Measurements from ENCODE around the gene CLTCL1. TPM values are rescaled to one million over a fixed set of nuclear protein-coding genes. Genes with fewer than 3 reads are reported as not detected.

Gene CLTCL1
- total and polyA plus RNA-seq, 2 experiments from 2014 or later, result 6.6 to 15.1 TPM

DNA sequence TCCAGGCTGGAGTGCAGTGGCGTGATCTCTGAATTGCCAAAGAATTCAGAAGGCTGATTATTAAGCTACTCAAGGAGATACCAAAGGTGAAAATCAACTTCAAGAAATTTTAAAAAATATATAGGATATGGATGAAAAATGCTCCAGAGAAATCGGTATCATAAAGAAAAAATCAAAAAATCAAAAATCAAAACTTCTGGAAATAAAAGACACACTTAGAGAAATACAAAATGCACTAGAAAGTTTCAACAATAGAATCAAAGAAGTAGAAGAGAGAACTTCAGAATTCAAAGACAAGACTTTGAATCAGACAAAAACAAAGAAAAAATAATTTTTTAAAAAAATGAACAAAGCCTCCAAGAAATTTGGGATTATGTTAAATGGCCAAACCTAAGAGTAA lies 45.6 kb upstream of the CLTCL1 start (continued):
- TF ChIP-seq, protein P1, sequence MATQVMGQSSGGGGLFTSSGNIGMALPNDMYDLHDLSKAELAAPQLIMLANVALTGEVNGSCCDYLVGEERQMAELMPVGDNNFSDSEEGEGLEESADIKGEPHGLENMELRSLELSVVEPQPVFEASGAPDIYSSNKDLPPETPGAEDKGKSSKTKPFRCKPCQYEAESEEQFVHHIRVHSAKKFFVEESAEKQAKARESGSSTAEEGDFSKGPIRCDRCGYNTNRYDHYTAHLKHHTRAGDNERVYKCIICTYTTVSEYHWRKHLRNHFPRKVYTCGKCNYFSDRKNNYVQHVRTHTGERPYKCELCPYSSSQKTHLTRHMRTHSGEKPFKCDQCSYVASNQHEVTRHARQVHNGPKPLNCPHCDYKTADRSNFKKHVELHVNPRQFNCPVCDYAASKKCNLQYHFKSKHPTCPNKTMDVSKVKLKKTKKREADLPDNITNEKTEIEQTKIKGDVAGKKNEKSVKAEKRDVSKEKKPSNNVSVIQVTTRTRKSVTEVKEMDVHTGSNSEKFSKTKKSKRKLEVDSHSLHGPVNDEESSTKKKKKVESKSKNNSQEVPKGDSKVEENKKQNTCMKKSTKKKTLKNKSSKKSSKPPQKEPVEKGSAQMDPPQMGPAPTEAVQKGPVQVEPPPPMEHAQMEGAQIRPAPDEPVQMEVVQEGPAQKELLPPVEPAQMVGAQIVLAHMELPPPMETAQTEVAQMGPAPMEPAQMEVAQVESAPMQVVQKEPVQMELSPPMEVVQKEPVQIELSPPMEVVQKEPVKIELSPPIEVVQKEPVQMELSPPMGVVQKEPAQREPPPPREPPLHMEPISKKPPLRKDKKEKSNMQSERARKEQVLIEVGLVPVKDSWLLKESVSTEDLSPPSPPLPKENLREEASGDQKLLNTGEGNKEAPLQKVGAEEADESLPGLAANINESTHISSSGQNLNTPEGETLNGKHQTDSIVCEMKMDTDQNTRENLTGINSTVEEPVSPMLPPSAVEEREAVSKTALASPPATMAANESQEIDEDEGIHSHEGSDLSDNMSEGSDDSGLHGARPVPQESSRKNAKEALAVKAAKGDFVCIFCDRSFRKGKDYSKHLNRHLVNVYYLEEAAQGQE (IDR thresholded peaks at IDR 0.05; ENCODE audit: unreplicated experiment), result no peak
- TF ChIP-seq STAT1 (IDR thresholded peaks at IDR 0.05; ENCODE audit: unreplicated experiment), result no peak
- TF ChIP-seq POLR2AphosphoS5 (IDR thresholded peaks at IDR 0.05; ENCODE audit: low read depth), result no peak
- TF ChIP-seq EZH2 (IDR thresholded peaks at IDR 0.05; ENCODE audit: low read depth, unreplicated experiment), result no peak
- no peak for TF ChIP-seq JUNB (IDR thresholded peaks at IDR 0.05; ENCODE audit: unreplicated experiment)

DNA sequence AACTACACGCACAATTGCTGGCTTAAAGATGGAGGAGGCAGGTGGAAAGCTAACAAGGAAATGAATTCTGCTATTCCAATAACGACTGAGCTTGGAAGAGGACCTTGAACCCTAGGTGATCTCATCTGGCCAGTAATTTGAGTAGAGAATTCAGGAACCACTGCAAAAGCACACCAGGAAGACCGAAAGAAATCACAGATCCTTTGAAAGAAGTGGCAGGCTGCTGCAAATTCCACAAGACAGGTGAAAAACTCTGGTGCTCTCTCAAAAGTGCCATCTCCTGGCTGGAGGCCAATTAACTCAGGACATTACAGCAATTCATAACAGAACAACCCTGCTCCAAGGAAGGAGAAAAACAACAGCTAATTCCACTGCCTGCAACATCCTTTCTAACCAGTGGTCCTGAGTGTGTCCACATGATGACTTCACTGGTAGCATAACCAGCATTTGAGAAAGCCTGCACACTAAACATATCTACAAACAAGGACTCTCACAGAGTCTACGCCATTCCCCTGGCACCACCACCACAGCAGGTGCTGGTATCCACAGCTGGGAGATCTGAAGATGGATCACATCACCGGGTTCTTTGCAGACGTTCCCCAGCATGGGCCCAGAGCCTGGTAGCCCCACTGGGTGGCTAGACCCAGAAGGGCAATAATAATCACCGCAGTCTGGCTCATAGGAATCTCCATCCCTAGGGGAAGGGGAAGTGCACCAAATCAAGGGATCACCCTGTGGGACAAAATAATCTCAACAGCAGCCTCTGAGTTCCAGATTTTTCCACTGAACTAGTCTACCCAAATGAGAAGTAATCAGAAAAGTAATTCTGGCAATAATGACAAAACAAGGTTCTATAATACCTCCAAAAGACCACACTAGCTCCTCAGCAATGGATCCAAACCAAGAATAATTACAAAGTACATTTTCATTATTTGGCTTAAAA lies 44.9 kb upstream of the CLTCL1 start:
- no peak for ATAC-seq
- TF ChIP-seq, protein P1 (IDR thresholded peaks at IDR 0.05; ENCODE audit: unreplicated experiment), result no peak
- TF ChIP-seq, protein P2, sequence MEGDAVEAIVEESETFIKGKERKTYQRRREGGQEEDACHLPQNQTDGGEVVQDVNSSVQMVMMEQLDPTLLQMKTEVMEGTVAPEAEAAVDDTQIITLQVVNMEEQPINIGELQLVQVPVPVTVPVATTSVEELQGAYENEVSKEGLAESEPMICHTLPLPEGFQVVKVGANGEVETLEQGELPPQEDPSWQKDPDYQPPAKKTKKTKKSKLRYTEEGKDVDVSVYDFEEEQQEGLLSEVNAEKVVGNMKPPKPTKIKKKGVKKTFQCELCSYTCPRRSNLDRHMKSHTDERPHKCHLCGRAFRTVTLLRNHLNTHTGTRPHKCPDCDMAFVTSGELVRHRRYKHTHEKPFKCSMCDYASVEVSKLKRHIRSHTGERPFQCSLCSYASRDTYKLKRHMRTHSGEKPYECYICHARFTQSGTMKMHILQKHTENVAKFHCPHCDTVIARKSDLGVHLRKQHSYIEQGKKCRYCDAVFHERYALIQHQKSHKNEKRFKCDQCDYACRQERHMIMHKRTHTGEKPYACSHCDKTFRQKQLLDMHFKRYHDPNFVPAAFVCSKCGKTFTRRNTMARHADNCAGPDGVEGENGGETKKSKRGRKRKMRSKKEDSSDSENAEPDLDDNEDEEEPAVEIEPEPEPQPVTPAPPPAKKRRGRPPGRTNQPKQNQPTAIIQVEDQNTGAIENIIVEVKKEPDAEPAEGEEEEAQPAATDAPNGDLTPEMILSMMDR (conservative IDR thresholded peaks at IDR 0.05; ENCODE audit: low read depth in 2 of 2), result peak in 1 of 2 experiments; percentile 16; a peak in 1 of 4 replicates
- TF ChIP-seq, protein P3, sequence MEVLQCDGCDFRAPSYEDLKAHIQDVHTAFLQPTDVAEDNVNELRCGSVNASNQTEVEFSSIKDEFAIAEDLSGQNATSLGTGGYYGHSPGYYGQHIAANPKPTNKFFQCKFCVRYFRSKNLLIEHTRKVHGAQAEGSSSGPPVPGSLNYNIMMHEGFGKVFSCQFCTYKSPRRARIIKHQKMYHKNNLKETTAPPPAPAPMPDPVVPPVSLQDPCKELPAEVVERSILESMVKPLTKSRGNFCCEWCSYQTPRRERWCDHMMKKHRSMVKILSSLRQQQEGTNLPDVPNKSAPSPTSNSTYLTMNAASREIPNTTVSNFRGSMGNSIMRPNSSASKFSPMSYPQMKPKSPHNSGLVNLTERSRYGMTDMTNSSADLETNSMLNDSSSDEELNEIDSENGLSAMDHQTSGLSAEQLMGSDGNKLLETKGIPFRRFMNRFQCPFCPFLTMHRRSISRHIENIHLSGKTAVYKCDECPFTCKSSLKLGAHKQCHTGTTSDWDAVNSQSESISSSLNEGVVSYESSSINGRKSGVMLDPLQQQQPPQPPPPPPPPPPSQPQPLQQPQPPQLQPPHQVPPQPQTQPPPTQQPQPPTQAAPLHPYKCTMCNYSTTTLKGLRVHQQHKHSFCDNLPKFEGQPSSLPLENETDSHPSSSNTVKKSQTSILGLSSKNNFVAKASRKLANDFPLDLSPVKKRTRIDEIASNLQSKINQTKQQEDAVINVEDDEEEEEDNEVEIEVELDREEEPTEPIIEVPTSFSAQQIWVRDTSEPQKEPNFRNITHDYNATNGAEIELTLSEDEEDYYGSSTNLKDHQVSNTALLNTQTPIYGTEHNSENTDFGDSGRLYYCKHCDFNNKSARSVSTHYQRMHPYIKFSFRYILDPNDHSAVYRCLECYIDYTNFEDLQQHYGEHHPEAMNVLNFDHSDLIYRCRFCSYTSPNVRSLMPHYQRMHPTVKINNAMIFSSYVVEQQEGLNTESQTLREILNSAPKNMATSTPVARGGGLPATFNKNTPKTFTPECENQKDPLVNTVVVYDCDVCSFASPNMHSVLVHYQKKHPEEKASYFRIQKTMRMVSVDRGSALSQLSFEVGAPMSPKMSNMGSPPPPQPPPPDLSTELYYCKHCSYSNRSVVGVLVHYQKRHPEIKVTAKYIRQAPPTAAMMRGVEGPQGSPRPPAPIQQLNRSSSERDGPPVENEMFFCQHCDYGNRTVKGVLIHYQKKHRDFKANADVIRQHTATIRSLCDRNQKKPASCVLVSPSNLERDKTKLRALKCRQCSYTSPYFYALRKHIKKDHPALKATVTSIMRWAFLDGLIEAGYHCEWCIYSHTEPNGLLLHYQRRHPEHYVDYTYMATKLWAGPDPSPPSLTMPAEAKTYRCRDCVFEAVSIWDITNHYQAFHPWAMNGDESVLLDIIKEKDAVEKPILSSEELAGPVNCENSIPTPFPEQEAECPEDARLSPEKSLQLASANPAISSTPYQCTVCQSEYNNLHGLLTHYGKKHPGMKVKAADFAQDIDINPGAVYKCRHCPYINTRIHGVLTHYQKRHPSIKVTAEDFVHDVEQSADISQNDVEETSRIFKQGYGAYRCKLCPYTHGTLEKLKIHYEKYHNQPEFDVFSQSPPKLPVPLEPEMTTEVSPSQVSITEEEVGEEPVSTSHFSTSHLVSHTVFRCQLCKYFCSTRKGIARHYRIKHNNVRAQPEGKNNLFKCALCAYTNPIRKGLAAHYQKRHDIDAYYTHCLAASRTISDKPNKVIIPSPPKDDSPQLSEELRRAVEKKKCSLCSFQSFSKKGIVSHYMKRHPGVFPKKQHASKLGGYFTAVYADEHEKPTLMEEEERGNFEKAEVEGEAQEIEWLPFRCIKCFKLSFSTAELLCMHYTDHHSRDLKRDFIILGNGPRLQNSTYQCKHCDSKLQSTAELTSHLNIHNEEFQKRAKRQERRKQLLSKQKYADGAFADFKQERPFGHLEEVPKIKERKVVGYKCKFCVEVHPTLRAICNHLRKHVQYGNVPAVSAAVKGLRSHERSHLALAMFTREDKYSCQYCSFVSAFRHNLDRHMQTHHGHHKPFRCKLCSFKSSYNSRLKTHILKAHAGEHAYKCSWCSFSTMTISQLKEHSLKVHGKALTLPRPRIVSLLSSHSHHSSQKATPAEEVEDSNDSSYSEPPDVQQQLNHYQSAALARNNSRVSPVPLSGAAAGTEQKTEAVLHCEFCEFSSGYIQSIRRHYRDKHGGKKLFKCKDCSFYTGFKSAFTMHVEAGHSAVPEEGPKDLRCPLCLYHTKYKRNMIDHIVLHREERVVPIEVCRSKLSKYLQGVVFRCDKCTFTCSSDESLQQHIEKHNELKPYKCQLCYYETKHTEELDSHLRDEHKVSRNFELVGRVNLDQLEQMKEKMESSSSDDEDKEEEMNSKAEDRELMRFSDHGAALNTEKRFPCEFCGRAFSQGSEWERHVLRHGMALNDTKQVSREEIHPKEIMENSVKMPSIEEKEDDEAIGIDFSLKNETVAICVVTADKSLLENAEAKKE (CRISPR knock-in tag; IDR thresholded peaks at IDR 0.05), result no peak

More for the DNA sequence above, 44.9 kb upstream of the CLTCL1 start:
- no peak for DNase-seq (ENCODE audit: low spot score)
- Histone ChIP-seq H3K4me2 (no peak overlapping the region), H3K4me3 (no peak overlapping the region), H3K4me1 (ENCODE audit: insufficient read depth) (no peaks in the 10 kb centered on the region), H3K27ac (ENCODE audit: low read depth) (no peak overlapping the region), H3K36me3 (ENCODE audit: insufficient read depth) (peaks cover 4% of the 10 kb centered on the region; the same call in 1 of the 2 replicates), H2AFZ (no peak overlapping the region), H3K27me3 (ENCODE audit: insufficient read depth) (no peaks in the 10 kb centered on the region), H3K9me2 (ENCODE audit: insufficient read depth) (no peaks in the 10 kb centered on the region), H3F3A (replicated peaks; ENCODE audit: low read depth) (no peaks in the 10 kb centered on the region), H3K79me2 (replicated peaks; ENCODE audit: insufficient read depth) (0 out of 2 replicates have a peak, but pooled peaks cover 12% of the 10 kb centered on the region), H4K20me1 (replicated peaks; ENCODE audit: insufficient read depth) (no peaks in the 10 kb centered on the region; the same call in 1 of the 2 replicates)
- H3K4me3 Mint-ChIP-seq, result no peak overlapping the region
- H3K4me1 Mint-ChIP-seq, result no peaks in the 10 kb centered on the region
- H3K36me3 Mint-ChIP-seq (ENCODE audit: low read depth), result peaks cover 80% of the 10 kb centered on the region
- H3K27me3 Mint-ChIP-seq (ENCODE audit: insufficient read depth, low read depth, poor library complexity), result peaks cover 4% of the 10 kb centered on the region
- H3K9me3 Mint-ChIP-seq, result no peaks in the 10 kb centered on the region; the same call in 2 of the 3 replicates
- no peak overlapping the region for H3K27ac Mint-ChIP-seq

Measured in GM23338 (cell line).